Hematopoietic multipotent progenitor cell treated with erythropoietin and hydrocortisone succinate and interleukin-3 and kit ligand, for 8 days (in vitro differentiated cells): ENCODE data around the gene HFM1.

Experiments used
- DNase-seq: peaks from one replicate; pipeline ENCODE4 v3.0.0-alpha.2; 2015

HFM1 gene

DNA sequence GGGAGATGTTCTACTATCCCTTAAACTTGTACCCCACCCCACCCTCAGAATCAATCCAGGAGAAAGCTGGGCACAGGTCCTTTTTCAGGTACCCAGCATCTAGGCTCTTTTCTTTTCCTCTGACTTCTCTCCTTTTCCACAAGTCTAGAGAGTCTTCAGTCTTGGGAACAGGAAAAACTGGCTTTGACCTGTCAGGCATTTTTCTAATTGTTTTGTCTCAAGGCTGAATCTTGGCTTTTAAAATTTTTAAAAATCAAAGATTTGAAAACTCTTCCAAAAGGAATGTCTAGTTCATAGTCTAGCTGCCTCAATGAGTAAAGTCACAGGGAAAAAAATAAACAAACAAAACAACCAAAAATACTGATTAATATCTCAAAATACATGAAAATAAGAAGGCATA, 161.5 kb downstream of the HFM1 start:
- DNase-seq, result no peak

DNA sequence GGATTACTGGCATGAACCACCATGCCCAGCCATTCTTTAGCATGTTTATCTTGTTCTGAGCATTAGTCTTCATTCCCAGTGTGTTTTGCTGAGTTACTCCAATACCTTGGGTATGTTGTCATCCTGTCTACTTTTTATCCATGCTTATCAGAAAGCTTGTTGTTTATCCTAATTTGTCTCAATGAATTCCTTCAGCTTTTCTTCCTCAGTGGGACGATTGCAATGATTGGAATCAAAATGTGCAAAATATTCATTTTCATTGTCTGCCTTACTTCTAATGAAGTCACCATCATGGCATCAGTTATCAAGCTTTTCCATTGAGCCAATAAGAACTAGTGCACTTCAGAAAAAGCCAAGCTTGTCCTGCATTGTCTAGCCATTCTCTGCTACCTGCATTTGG, 170.5 kb downstream of the HFM1 start:
- no peak for DNase-seq

DNA sequence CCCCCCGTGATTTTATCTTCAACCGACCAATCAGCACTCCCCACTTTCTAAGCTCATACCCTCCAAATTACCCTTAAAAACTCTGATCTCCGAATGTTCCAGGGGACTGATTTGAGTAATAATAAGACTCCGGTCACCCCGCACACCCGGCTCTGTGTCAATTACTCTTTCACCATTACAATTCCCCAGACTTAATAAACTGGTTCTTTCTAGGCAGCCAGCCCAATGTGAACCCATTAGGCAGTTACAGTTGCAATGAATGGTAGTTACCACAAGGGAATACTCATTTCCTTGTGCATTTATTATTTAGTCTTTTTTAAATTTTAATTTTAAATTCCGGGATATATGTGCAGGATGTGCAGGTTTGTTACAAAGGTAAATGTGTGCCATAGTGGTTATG, 177.9 kb downstream of the HFM1 start:
- DNase-seq, result no peak

DNA sequence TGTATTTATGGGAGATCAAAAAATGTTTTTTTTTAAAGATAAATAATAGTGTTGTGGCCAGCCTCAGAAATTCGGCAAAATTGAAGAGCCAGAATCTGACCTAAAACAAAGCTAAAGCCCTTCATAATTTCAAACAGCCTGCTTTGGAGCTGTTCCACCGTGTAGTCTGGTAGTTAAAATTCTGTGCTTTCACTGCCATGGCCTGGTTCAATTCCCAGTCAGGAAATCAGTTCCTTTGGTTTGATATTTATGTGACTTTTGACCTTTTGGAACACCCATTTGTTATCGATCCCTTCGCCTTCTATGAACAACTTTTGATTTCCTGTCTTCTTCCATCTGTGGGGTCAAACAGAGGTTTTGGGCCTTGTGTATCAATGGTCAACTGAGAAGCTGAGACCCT, 179.8 kb downstream of the HFM1 start:
- no peak for DNase-seq

DNA sequence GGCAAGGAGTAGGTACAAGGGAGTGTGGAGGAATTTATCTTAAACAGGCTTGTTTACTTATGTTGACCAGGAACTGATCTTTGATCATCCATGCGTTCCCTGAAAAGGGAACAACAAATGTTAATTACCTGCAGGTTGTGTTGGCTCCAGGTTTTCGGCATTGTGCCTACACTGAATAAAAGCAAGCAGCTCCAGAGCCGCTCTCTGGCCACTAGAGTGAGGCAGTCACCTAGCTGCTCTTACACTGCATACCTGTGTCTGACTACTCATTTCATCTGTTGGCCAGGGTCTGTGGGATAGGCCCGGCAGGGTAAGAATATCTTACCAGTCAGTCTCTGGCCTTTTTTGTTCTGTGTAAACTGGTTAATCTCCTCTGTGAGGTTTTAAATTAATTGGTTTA, 183.6 kb downstream of the HFM1 start:
- DNase-seq, result no peak

DNA sequence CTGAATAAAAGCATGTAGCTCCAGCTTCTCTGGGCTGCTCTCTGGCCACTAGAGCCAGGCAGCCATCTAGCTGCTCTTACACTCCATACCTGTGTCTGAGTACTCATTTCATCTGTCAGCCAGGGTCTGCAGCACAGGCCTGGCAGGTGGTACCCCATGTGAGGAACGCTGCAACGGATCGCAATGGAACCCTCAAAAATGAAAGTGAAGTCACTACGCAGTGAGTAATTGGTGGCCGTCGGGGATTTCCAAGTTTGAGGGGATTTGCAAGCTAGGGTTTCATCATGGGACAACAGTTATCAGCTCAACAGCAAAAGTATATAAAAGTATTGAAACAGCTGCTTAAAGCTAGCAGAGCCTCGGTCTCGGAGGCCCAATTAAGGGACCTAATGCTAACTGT, 186.7 kb downstream of the HFM1 start:
- no peak for DNase-seq
